CD14-positive monocyte (primary cell): ENCODE data around the gene SHQ1. TPM values are rescaled to one million over a fixed set of nuclear protein-coding genes. Genes with fewer than 3 reads are reported as not detected.

Experiments used
- DNase-seq, 3 donors: peaks; one replicate each; pipeline ENCODE4 v3.0.0-alpha.2; 2011 to 2022
- H2AFZ ChIP-seq: 2 replicates; pipeline ENCODE4 v1.6.0; 2012; ENCODE audit warnings: mild to moderate bottlenecking, low read depth, low read length, inconsistent platforms; ENCODE audit not compliant: insufficient read depth, poor library complexity, severe bottlenecking
- H3K27ac ChIP-seq, 2 donors: 1 replicate in 1 of 2; 2 replicates in 1 of 2; pipeline ENCODE4 v1.5.1; 2012 to 2013; ENCODE audit warnings: low read length in 2 of 2, control low read depth in 1 of 2, inconsistent platforms in 1 of 2, low read depth in 1 of 2, mild to moderate bottlenecking in 1 of 2
- H3K27me3 ChIP-seq, 2 donors: one replicate each; pipeline versions ENCODE4 v1.6.0 to v1.6.1; 2011 to 2013; ENCODE audit warnings: low read length in 2 of 2; ENCODE audit not compliant: control insufficient read depth in 2 of 2, insufficient read depth in 2 of 2
- H3K36me3 ChIP-seq, 2 donors: replicated peaks in 1 of 2; 1 replicate in 1 of 2; 2 replicates in 1 of 2; pipeline versions ENCODE4 v1.5.1 to v1.6.1; 2012 to 2013; ENCODE audit warnings: low read length in 2 of 2, control low read depth in 1 of 2, inconsistent platforms in 1 of 2, mild to moderate bottlenecking in 1 of 2; ENCODE audit not compliant: insufficient read depth in 2 of 2, control insufficient read depth in 1 of 2
- H3K4me1 ChIP-seq, 2 donors: 1 replicate in 1 of 2; 2 replicates in 1 of 2; pipeline versions ENCODE4 v1.5.1 to v1.6.1; 2012 to 2013; ENCODE audit warnings: low read length in 2 of 2, control low read depth in 1 of 2, inconsistent platforms in 1 of 2, mild to moderate bottlenecking in 1 of 2, moderate library complexity in 1 of 2; ENCODE audit not compliant: insufficient read depth in 2 of 2, control insufficient read depth in 1 of 2
- H3K4me2 ChIP-seq: replicated peaks from 2 replicates; pipeline ENCODE3; 2012; ENCODE audit warnings: low read length, moderate library complexity, mild to moderate bottlenecking; ENCODE audit not compliant: poor library complexity, severe bottlenecking; ENCODE audit errors: extremely low read depth
- H3K4me3 ChIP-seq, 3 experiments: fragments of 200-600 bp in 1 of 3; sonication (generic) in 1 of 3; replicated peaks in 1 of 3; 1 replicate in 2 of 3; 2 replicates in 1 of 3; pipeline ENCODE4 v1.5.1; 2011 to 2013; ENCODE audit warnings: low read length in 3 of 3, mild to moderate bottlenecking in 3 of 3, control low read depth in 2 of 3, low read depth in 2 of 3, inconsistent platforms in 1 of 3, moderate library complexity in 1 of 3
- H3K79me2 ChIP-seq: 2 replicates; pipeline ENCODE4 v1.6.0; 2012; ENCODE audit warnings: mild to moderate bottlenecking, control low read depth, inconsistent platforms, low read length, moderate library complexity; ENCODE audit not compliant: insufficient read depth
- H3K9ac ChIP-seq: 2 replicates; pipeline ENCODE4 v1.6.0; 2017; ENCODE audit warnings: low read length, mild to moderate bottlenecking; ENCODE audit not compliant: insufficient read depth, poor library complexity, severe bottlenecking
- H3K9me3 ChIP-seq, 2 donors: replicated peaks in 1 of 2; 1 replicate in 1 of 2; 2 replicates in 1 of 2; pipeline versions ENCODE4 v1.5.1 to v1.6.1; 2012 to 2013; ENCODE audit warnings: low read length in 2 of 2, control low read depth in 1 of 2; ENCODE audit not compliant: control insufficient read depth in 1 of 2, insufficient read depth in 1 of 2
- H4K20me1 ChIP-seq: 2 replicates; pipeline ENCODE4 v1.6.0; 2012; ENCODE audit warnings: mild to moderate bottlenecking, low read length, control low read depth, moderate library complexity; ENCODE audit not compliant: insufficient read depth
- H3K27ac Mint-ChIP-seq, 7 donors: one replicate each; pipeline ENCODE4 v1.8.0; 2020; ENCODE audit warnings: mild to moderate bottlenecking in 7 of 7, mixed read lengths in 7 of 7, moderate library complexity in 6 of 7, inconsistent platforms in 2 of 7
- H3K27me3 Mint-ChIP-seq, 3 donors: one replicate each; pipeline ENCODE4 v1.8.0; 2021 to 2022; ENCODE audit warnings: low read depth in 3 of 3, mild to moderate bottlenecking in 3 of 3, mixed read lengths in 3 of 3, moderate library complexity in 3 of 3, inconsistent platforms in 1 of 3
- H3K36me3 Mint-ChIP-seq, 2 donors: one replicate each; pipeline ENCODE4 v1.8.0; 2020; ENCODE audit warnings: mixed read lengths in 2 of 2, inconsistent platforms in 1 of 2, mild to moderate bottlenecking in 1 of 2
- H3K4me1 Mint-ChIP-seq: one replicate; pipeline ENCODE4 v1.8.0; 2020; ENCODE audit warnings: mild to moderate bottlenecking, mixed read lengths
- H3K4me3 Mint-ChIP-seq, 2 donors: one replicate each; pipeline ENCODE4 v1.8.0; 2020; ENCODE audit warnings: mild to moderate bottlenecking in 2 of 2, mixed read lengths in 2 of 2, moderate library complexity in 1 of 2
- H3K9me3 Mint-ChIP-seq, 7 donors: one replicate each; pipeline ENCODE4 v1.8.0; 2020 to 2022; ENCODE audit warnings: mixed read lengths in 7 of 7, mild to moderate bottlenecking in 6 of 7, moderate library complexity in 6 of 7, inconsistent platforms in 2 of 7
- WGBS: methylation state at CpG from one replicate; pipeline ENCODE4 v1.1.5; 2013; ENCODE audit warnings: missing lambda C conversion rate; ENCODE audit not compliant: insufficient coverage; 5-methylcytosine and 5-hydroxymethylcytosine counted together
- intact Hi-C, 2 donors: fragments of 100-400 bp; cut with micrococcal nuclease; formaldehyde crosslinking; loops; one replicate each; pipeline versions ENCODE4 v1.15.0 to v1.15.1; 2023
- polyA plus RNA-seq, 3 donors: library from polyadenylated mRNA; depleted of rRNA in 1 of 3; unstranded in 2 of 3; stranded (reverse) in 1 of 3; fragments of 300-500 nt in 2 of 3; fragments of >200 nt in 1 of 3; fragmentation: Illumina TruSeq in 2 of 3; gene quantifications; 1 replicate in 2 of 3; 2 replicates in 1 of 3; pipeline ENCODE4 v1.2.3, GENCODE V29; 2012 to 2021
- TF ChIP-seq, protein P1 (sequence below): fragments of 200-600 bp; IDR thresholded peaks from one replicate; pipeline ENCODE4 v1.8.0; 2022; ENCODE audit warnings: antibody characterized with exemption, mild to moderate bottlenecking

The SHQ1 gene
- polyA plus RNA-seq, 3 donors, result 3.5 to 31.6 (median 8.2) TPM

DNA sequence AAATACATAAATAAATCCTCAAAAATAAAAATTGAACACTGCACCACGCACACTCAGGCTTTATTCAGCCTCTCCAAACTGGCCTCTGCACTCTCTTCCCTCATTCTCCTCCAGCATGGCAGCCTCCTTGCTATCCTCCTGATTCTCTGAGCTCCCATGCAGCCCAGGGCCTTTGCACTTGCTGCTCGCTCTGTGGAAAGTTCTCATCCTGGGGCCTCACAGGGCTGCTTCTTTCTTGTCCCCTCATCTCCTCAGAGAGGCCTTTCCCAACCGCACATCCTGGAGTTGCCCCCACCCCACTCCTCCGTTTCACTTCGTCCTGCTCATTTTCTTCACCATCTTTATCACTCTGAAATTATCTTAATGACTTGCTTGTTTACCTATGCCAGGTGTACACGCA lies 123.0 kb downstream of the SHQ1 start:
- no peak overlapping the region for H2AFZ ChIP-seq
- DNase-seq, result no peak
- 94% methylated on average over 5 of the region's 6 CpGs for WGBS
- no peaks in the 10 kb centered on the region for H3K36me3 Mint-ChIP-seq
- peaks cover 3 to 15% (median 4%) of the 10 kb centered on the region in 3 donors for H3K27me3 Mint-ChIP-seq
- H3K4me1 ChIP-seq, result no peaks in the 10 kb centered on the region
- H3K9me3 Mint-ChIP-seq, result peaks cover 0 to 5% (median 0%) of the 10 kb centered on the region in 7 donors
- TF ChIP-seq, protein P1, sequence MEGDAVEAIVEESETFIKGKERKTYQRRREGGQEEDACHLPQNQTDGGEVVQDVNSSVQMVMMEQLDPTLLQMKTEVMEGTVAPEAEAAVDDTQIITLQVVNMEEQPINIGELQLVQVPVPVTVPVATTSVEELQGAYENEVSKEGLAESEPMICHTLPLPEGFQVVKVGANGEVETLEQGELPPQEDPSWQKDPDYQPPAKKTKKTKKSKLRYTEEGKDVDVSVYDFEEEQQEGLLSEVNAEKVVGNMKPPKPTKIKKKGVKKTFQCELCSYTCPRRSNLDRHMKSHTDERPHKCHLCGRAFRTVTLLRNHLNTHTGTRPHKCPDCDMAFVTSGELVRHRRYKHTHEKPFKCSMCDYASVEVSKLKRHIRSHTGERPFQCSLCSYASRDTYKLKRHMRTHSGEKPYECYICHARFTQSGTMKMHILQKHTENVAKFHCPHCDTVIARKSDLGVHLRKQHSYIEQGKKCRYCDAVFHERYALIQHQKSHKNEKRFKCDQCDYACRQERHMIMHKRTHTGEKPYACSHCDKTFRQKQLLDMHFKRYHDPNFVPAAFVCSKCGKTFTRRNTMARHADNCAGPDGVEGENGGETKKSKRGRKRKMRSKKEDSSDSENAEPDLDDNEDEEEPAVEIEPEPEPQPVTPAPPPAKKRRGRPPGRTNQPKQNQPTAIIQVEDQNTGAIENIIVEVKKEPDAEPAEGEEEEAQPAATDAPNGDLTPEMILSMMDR, result no peak
- no peaks in the 10 kb centered on the region for H3K79me2 ChIP-seq
- peaks cover 4% of the 10 kb centered on the region for H3K4me1 Mint-ChIP-seq
- no peaks in the 10 kb centered on the region for H4K20me1 ChIP-seq
- H3K27ac Mint-ChIP-seq, result no peak overlapping the region
- no peaks in the 10 kb centered on the region for H3K27me3 ChIP-seq
- no peaks in the 10 kb centered on the region for H3K36me3 ChIP-seq
- no peak overlapping the region for H3K4me3 ChIP-seq
- intact Hi-C loops, result no loop called here
- no peak overlapping the region for H3K9ac ChIP-seq
- no peak overlapping the region for H3K27ac ChIP-seq
- no peaks in the 10 kb centered on the region for H3K9me3 ChIP-seq
- no peak overlapping the region for H3K4me2 ChIP-seq
- H3K4me3 Mint-ChIP-seq, result no peak overlapping the region

DNA sequence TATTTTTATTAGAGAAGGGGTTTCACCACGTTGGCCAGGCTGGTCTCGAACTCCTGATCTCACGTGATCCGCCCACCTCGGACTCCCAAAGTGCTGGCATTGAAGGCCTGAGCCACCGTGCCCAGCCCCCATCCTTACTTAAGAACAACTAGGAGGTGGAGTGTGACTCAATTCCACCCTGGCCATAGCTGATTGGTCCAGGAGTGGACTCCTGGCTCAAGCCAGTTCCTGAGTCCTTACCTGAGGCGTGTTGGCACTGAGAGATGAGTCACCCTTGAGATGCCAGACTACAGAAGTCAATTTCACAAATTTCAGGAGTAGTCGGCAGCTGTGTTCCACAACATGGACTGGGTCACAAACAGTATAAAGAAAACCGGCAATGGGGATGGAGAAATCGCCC lies 124.2 kb downstream of the SHQ1 start:
- Mint-ChIP-seq H3K36me3 (no peaks in the 10 kb centered on the region), H3K27ac (no peak overlapping the region), H3K4me1 (peaks cover 4% of the 10 kb centered on the region), H3K27me3 (peaks cover 4 to 13% (median 5%) of the 10 kb centered on the region in 3 donors), H3K9me3 (peaks cover 0 to 6% (median 0%) of the 10 kb centered on the region in 7 donors), H3K4me3 (no peak overlapping the region)
- H3K4me3 ChIP-seq, result no peak overlapping the region
- H4K20me1 ChIP-seq, result no peaks in the 10 kb centered on the region
- no peaks in the 10 kb centered on the region for H3K36me3 ChIP-seq
- H3K27ac ChIP-seq, result no peak overlapping the region
- TF ChIP-seq, protein P1, result no peak
- no peak overlapping the region for H2AFZ ChIP-seq
- no peak for DNase-seq
- intact Hi-C loops, result no loop called here
- H3K4me1 ChIP-seq, result no peaks in the 10 kb centered on the region
- 97% methylated on average over 8 of the region's 10 CpGs for WGBS
- H3K27me3 ChIP-seq, result no peaks in the 10 kb centered on the region
- no peaks in the 10 kb centered on the region for H3K9me3 ChIP-seq
- H3K4me2 ChIP-seq, result no peak overlapping the region
- H3K79me2 ChIP-seq, result no peaks in the 10 kb centered on the region
- H3K9ac ChIP-seq, result no peak overlapping the region
